ENCODE data around the gene GKN1.

- TF ChIP-seq CTCF (IDR thresholded peaks at IDR 0.05) (no peak), POLR2A (IDR thresholded peaks at IDR 0.05) (no peak)
Measured at GRCh38 chr2:69026691-69027459, 52.4 kb downstream of the GKN1 start.

Data from body of pancreas (tissue), 4 donors.